T-helper 2 cell (primary cell): ENCODE results near the gene FARS2.

Experiments
- DNase-seq, 5 experiments: peaks; one replicate each; pipeline versions ENCODE4 v3.0.0 to v3.0.0-alpha.2; 2012 to 2022

FARS2 gene

DNA sequence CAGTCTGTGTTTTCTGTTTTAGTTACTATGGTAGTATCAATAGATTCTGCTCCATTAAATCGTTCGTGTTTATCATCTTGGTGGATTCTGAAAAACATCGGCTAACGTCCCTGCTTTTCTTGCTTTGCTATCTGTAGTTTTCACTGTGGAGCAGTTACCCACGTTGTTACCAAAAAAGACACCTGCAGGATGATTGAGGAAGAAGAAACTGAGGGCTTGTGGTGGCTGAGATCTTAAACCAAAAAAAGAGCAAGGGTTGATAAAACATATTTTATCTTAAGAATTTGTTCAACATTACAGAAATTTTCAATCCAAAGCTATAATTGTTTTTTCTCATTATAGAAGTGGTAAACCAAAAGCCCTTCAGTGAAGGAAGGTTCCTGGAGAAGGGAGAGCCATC, 166.3 kb downstream of the FARS2 start:
- DNase-seq = no peak

DNA sequence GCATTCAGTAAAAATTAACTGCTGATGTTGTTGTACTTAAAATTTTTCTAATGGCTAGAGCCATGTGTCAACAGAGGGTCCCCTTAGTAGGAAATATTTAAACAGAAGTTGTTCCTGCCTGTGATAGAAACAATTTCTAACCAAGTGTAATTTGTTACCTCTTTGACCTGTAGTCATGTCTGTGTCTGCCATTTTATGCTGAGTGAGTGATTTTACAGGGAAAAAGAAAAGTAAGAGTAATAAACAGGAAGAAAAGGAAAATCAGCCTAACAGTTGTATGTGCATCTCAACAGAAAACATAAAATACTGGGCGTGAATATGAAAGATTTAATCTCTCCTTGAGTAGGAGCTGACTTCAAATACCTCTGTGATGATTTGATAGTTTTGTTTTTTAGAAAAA, 172.0 kb downstream of the FARS2 start:
- DNase-seq = no peak

DNA sequence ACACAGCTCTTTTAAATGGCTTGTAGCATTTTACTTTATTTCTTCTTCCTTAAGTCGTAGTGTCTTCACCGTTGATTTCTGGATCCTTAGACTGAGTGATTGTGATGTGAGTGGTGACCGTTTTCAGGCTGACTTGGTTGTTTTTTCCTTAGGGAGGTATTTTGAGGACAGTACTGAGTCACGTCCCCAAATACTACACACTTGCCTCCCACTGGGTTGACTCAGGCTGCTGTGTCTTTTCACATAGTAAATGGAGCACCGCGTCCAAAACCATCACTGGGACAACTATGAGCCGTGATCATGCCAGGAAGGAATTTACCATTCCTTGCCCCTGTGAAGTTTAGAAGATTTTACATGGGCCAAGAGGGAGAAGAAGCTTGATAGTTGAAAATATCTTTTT, 174.1 kb downstream of the FARS2 start:
- DNase-seq = no peak

DNA sequence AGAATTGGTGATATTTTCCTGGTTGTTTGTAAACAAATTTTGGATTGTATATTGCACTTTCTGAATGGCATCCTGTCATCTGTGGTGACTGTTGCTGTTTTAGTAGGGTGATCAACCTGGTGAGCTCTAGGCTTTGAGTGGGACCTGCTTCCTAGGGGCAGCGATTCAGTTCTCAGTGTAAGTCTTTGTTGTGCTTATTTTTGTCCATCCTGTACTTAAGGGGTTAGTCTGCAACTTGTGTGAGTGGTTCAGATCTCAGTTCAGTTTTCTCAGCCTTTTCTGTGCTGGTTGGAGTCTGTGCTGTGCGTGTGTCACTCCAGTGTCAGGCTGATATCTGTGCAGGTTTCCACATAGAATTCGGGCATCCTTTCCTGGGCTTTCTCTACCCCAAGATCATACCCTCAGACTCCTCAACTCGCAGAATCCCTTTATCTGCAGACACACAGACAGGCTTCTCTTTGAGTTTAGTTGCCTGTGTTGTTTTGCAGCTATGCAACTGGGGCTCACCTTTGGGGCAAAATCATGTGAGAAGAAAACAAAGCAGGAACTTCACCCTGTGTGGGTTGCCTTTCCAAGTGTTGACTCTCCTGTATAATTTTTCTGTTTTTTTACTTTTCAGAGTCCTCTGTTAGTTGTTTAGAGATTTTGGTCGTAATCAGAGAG, 177.7 kb downstream of the FARS2 start:
- DNase-seq = no peak

DNA sequence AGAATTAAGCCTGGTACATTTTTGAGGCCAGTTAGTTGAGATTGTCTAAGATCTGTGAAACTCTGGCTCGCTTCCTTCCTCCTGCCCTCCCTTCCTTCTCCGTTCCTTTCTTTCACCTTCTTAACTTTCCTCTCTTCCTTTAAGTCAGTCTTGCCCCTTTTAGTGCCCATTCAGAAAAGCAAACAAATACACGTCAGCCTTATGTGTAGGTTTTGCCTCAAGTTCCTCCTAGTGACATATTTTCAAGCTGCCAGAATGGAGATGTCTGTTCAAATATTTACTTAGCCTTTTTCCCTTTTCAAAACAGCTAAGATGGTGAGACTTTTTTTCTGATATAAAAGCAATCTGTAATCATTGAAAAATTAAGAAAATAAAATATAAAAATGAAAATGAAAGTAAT, 178.4 kb downstream of the FARS2 start:
- DNase-seq = no peak

DNA sequence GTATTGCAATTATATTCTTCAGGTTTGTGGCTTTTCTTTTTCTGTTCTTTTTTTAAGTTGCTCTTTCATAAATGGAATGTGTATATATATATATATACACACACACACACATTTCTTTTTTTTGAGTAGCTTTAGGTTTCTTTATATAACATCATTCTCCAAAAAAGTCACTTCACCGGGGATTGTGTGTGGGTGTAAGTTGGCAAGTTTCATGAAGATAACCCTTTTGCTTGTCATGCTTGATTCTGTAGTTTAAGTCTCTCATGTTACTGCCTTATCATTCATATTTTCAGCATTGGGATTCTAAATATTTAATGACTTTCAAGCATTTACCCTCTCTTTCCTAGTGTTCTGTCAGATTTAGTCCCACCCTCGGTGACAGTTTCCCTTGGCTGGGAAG, 181.0 kb downstream of the FARS2 start:
- DNase-seq = no peak

DNA sequence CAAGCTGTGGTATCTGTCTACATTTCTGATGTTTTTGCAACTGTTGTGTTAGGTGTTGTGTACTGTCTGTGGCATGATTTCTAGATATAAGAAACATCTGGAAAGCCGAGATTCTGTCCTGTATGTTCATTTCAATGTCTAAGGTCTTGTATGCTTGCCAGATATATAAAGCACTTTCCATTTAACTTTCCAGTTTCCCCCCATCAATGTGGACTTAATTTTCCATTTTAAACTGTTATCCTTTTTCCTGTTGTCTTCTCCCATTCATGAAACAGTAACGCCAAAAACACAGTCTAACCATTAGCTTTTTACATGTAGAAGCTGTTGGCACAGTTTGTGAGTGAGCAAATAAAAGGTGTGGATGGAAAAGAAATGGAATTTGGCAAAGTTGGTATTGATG, 181.6 kb downstream of the FARS2 start:
- DNase-seq = no peak

DNA sequence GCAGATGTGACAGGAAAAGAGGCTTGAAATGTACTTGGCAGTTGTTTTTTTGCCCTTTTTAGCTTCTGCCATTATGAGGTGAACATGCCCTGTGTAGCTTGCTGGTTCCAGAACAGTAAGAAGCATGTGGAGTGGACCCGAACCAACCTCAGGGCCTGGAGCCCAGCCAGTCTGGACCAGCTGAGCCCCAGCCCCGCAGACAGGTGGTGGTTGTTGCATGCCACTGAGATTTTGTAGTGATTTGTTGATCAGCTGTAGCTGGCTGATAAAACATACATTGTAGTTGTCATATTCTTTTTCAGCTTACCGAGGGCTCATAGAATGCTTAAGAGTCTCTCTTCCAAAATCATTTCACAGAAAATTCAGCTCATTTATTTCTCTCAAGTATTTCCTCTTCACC, 182.2 kb downstream of the FARS2 start:
- DNase-seq = no peak

- no peak for DNase-seq
Measured at GRCh38 chr6:5446362-5447075, 185.2 kb downstream of the FARS2 start.

- DNase-seq = no peak
Measured at GRCh38 chr6:5447921-5448320, 186.6 kb downstream of the FARS2 start.

DNA sequence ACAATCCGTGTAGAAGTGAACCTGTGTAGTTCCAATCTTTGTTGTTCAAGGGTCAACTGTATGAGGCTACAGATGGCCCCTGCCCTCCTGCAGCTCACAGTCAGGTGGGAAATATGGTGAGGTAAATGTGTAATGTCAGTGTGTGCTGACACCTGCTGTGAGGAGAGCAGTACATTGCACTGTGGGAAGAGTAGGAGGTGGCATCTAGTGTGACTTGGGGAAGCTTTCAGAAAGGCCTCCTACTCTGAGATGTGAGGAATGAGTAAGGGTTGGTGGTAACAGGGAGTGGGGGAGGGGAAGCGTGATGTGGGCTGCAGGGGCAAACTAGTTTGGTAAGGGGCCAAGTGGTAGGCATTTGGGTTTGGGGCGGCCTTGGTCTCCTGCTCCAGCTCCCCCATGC, 188.8 kb downstream of the FARS2 start:
- DNase-seq = no peak

DNA sequence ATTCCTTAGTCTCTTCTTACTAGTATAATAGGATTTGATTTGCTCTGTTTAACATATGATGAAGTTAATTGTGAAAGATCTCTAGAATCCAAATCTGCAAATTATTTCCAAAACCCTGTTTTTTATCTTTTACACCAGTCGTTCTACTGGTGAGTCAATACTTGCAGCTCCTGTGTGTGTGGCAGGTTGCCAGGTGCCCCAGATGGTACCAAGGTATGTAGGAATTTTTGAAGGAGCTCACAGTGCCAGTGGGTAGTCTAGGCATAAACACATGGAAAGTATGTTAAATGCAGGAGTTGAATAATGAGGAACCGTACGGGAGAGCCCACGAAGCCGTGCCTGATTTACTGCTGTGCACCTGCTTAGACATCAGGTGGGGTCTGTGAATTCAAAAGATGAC, 192.2 kb downstream of the FARS2 start:
- DNase-seq = no peak

- DNase-seq = no peak
Measured at GRCh38 chr6:5455142-5455541, 193.8 kb downstream of the FARS2 start.

DNA sequence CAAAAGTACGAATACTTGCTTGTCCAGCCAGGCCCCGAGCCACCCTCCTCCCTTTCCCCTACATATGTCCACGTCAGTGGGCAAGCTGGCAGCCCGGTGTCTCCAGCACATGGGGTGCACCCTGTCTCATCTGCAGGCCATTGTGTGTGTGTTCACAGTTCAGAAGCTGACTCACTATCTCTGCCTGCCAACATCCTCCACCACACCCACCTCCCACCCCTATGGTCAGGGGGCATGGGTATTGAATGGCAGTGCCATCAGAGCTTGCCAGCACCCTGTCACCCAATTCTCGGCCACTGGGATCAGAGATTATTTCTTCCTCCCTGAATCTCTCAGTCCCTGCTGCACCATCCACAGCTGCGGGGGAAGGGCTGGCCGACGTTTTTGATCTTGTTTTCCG, 195.7 kb downstream of the FARS2 start:
- no peak for DNase-seq

- DNase-seq = no peak
Measured at GRCh38 chr6:5457983-5458683, 196.8 kb downstream of the FARS2 start.

DNA sequence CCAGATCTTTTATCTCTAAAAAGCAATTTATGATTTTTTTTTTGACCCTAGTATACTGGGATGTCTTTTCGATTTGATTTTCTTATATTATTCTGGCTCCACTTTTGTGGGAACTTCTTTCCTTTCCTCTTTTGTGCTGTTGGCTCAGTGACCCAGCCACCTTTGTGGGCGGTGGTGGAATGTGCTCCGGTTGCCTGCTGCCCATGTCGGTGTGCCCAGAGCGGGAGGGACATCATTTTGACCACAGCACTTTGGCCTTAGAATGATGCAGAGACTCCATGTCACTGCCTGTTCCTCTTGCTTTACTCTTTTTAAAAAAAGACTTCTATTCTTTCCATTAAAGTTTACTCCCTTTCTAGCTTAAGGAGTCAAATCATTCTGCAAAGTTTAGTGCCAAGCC, 198.0 kb downstream of the FARS2 start:
- DNase-seq = no peak

DNA sequence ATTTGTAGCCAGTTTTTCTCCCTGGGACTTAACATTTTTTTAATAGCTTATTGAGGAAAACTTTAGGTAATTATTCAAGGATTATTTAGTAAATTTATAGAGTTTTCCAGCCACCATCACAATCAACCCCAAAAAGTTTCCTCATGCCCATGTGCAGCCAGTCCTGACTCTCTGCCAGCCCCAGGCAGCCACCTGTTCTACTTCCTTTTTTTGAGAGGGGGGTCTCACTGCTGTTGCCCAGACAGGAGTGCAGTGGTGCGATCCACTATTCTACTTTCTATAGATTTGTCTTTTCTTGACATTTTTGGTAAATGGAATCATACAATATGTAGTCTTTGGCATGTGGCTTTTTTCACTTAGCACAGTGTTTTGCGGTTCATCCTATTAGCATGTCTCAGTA, 200.1 kb downstream of the FARS2 start:
- no peak for DNase-seq

- DNase-seq = no peak
Measured at GRCh38 chr6:5462856-5463255, 201.5 kb downstream of the FARS2 start.

- no peak for DNase-seq
Measured at GRCh38 chr6:5463690-5464089, 202.4 kb downstream of the FARS2 start.

DNA sequence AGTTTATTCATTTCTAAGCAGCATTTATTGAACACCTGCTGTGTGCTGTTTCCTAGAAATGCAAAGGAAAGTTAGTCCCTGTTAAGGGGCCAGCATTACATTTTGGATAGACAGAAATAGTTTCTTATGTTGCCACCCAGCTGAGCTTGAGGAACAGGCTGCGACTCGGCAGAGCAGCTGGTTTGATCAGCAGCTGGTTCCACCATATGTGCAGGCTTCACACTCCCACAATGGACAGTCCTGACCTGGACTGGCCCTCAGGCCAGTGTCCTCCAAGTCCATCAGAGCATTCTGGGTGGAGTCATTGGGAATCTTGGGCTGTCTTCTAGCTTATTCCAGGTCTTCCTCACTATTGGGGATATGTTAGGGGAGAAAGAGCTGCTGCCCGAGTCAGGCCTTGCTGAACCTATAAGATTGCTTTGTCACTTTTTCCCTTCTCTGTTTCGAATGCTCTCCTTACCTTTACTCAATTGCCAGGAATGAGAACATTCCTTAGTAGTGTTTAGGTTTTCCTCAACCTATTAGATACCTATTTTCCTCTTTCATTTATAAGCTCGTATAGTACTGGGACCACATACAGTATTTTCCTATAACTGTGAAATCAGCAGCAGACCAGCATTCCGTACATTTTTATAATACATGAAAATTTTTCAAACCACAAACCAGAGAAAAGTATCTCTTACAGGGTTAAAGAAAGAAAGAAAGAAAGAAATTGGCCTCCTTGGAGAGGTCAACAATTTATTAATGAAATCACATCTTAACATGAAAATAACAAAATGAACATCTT, 203.0 kb downstream of the FARS2 start:
- no peak for DNase-seq

- no peak for DNase-seq
Measured at GRCh38 chr6:5466281-5467136, 205.2 kb downstream of the FARS2 start.

GRCh38 chr6:5468586-5468985, 207.3 kb downstream of the FARS2 start:
- DNase-seq = no peak
